Stimulated activated CD4-positive, alpha-beta T cell treated with anti-CD3 and anti-CD28 coated beads, Interleukin-2, amount 100 ng/mL, for 24 hours (primary cell): Measurements from ENCODE around the gene CAVIN1.
"Not testable (repeated sequence)": the region's sequence is repeated elsewhere in the genome, so short reads cannot be mapped to it uniquely, and the experiment has no call there.

Experiments
- DNase-seq, 2 donors: peaks; one replicate each; pipeline ENCODE4 v3.0.0-alpha.2; 2020

CAVIN1 gene

GRCh38 chr17:42429726-42430447, 6.8 kb upstream of the CAVIN1 start:
- DNase-seq, result no peak

- DNase-seq, result peak; percentile 28 to 42
These were observed 5.3 kb upstream of the CAVIN1 start for GRCh38 chr17:42428141-42428944.

GRCh38 chr17:42424991-42425610, 2.0 kb upstream of the CAVIN1 start:
- no peak for DNase-seq

GRCh38 chr17:42423766-42424165, 710 bp upstream of the CAVIN1 start:
- DNase-seq, result no peak

GRCh38 chr17:42422412-42422957, 571 bp downstream of the CAVIN1 start:
- peak in 1 of 2 donors; percentile 51 for DNase-seq

GRCh38 chr17:42421507-42422338, 1.3 kb downstream of the CAVIN1 start:
- peak in 1 of 2 donors; percentile 24 for DNase-seq

- no peak for DNase-seq
These were observed 1.9 kb downstream of the CAVIN1 start for GRCh38 chr17:42421136-42421506.

GRCh38 chr17:42417981-42418380, 5.1 kb downstream of the CAVIN1 start:
- not testable (repeated sequence) for DNase-seq

GRCh38 chr17:42414704-42415409, 8.2 kb downstream of the CAVIN1 start:
- DNase-seq, result peak; percentile 64 to 66

GRCh38 chr17:42413464-42414040, 9.5 kb downstream of the CAVIN1 start:
- no peak for DNase-seq

GRCh38 chr17:42411905-42412679, 11.0 kb downstream of the CAVIN1 start:
- no peak for DNase-seq

GRCh38 chr17:42411361-42411760, 11.7 kb downstream of the CAVIN1 start:
- DNase-seq, result no peak

GRCh38 chr17:42410319-42410685, 12.8 kb downstream of the CAVIN1 start:
- no peak for DNase-seq

- DNase-seq, result no peak
These were observed 13.3 kb downstream of the CAVIN1 start for GRCh38 chr17:42409523-42410318.

- DNase-seq, result no peak
These were observed 15.0 kb downstream of the CAVIN1 start for GRCh38 chr17:42408061-42408460.

GRCh38 chr17:42407289-42407836, 15.7 kb downstream of the CAVIN1 start:
- DNase-seq, result peak; percentile 54 to 59

- DNase-seq, result no peak
These were observed 16.3 kb downstream of the CAVIN1 start for GRCh38 chr17:42406615-42407288.

- DNase-seq, result peak; percentile 88
These were observed 17.0 kb downstream of the CAVIN1 start for GRCh38 chr17:42405963-42406495.

GRCh38 chr17:42405076-42405475, 18.0 kb downstream of the CAVIN1 start:
- no peak for DNase-seq
